EL (cell line): ENCODE measurements around the gene RNASE1.

ENCODE experiments used
- DNase-seq: peaks from one replicate; pipeline ENCODE4 v3.0.0-alpha.2; 2016

RNASE1 gene

DNA sequence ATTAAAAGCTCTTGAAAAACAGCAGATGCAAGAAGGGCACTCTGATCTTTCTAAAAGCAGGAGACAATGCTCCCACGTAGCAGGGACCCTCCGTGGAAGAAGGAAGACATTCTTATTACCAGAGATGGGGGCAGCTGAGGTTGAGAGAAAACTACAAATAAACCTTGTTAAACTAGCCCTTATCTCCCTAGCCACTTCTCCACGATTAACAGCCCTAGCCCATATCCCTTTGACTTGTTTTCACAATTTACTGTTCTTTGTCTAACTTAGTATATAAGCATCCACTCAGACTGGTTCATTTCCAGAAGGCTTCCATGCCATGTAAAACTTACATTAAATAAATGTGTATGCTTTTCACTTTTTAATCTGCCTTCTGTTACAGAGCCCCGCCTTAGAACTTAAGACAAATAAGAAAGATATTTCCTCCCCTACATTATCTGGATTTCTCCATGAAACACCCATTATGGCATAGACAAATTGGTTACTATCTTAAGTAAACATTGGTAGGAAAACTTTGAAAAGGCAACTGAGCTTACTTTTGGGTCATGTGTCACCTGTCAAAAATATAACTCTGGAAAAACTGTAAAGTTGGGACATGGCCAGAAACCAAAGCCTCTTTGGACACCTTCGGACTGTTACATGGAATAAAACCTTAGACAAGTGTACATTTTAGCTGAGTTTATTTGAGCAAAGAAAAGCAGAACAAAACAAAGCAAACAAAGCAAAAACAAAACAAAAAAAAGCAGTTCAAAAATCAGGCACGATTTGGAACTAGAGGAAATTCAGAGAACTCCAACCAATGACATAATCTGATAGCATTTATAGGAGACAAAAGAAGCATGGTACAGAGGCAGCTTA, 4.9 kb upstream of the RNASE1 start:
- DNase-seq = no peak

DNA sequence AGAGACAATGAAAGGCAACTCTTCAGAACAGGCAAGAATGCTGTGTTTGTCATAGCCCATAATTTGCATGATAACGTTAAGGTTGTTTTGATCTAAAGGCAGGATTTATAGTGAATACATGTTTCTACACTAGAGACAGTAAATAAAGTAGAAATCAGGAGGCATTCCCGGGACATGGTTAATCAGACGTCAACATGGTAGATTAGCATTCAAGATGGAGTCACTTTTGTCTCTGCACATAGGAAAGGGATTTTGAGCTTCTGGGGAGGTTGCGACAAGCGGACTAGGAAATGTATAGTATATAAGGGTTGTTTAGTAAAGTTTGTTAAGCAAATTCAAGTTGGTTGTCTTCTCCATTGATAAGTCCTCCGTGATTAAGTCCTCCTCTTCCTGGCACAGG, 2.8 kb upstream of the RNASE1 start:
- no peak for DNase-seq

DNA sequence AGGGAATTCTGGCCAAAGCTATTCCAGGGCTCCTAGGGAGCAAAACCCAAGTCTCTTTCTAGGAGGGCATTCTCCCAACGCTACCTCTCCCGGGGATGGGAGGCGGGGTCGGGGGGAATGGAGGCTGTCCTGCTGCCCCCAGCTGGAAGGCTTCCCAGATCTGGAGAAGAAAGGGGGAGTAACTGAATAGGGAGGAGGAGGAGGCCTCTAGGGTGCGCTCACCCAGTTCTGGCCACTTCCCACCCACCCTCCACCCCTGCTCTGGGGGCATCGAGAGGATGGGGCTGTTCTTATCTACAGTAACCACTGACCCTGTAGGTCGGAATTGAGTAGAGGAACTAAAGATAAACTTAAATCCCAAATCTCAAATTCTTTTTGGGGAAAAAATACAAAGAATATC, 579 bp upstream of the RNASE1 start:
- DNase-seq = no peak

DNA sequence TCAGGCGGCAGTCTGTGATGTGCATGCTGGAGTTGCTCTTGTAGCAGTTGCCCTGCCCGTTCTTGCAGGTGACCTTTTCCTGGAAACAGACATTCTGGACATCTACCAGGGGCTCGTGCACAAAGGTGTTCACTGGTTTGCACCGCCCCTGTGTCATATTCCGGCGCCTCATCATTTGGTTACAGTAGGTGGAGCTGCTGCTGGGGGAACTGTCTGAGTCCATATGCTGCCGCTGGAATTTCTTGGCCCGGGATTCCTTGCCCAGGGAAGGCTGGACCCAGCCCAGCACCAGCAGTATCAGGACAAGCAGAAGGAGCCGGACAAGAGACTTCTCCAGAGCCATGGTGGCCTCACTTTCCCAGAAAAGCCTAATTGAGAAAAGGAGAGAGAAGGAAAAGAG, 918 bp downstream of the RNASE1 start:
- no peak for DNase-seq

DNA sequence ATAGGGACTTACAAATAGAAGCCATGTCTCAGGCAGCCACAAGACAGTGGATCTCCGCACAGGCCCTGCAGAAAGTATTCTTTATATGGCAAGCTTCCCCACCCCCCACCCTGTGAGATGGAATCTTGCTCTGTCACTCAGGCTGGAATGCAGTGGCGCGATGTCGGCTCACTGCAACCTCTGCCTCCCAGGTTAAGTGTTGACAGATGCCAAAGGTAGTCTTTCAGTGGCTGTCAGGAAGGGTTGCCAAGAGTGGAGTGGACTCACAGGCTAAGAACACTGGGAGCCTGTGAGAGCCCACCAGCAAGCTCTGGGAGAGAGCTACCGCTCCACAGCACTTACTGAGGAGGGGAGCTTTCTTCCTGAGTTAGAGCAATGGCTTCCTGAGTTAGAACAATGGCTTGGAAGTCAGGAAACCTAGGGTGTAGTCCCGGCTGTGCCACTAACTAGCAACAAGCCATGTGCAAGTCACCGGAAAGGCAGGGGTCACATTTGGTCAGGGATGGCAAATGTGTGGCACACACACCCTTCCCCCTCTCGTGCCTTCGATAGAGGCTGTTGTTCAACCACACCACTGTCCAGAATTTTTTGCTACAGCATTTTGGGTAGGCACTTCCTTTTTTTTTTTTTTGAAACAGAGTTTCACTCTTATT, 2.6 kb downstream of the RNASE1 start:
- no peak for DNase-seq

DNA sequence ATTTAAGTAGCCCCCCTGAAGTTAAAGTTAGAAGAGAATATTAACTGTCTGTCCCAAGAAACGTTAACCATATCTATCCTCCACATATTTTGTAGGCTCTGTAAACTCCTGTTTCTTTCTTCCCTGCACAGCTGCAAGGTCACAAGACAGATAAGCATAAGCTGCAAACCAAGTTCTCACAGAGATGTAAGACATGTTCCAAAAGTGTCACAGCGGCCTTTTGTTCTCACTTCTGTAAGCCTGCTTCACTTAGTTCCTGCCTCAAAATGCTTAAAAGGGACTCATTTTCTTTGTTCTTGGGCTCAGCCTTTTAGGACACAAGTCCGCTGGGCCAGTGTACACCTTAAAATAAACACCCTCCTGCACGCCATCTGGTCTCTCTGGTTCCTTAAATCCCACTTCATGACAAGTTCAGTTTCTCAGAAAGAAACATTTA, 3.2 kb downstream of the RNASE1 start:
- no peak for DNase-seq

DNA sequence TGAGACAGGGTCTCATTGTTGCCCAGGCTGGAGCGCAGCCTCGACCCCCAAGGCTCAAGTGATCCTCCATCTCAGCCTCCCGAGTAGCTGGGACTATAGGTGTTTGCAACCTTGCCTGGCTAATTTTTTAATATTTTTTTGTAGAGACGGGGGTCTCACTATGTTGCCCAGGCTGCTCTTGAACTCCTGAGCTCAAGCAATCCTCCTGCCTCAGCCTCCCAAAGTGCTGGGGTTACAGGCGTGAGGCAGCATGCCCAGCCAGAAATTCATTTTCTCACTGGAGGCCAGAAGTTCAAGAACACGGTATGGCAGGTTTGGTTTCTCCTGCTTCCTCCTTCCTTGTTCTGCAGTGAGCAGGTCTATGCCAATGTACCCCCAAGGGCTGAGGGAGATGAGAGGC, 3.7 kb downstream of the RNASE1 start:
- no peak for DNase-seq

DNA sequence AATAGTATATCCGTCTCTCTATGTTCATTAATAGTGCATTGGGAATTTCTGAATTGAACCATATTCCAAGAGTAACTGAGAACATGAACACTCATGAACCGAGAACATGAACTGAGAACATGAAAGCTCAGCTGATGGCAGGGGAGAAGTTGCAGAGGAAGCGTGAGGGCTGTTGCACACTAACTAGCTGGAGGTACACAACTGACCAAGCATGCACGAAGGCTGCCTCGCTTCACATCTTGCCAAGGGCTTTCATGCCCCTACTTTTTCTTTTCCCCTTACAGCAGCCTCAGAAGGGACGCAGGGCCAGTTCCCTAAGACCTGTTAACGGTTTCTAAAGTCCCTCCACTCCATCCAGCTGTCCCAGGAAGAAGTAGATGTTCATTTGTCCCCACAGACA, 4.3 kb downstream of the RNASE1 start:
- no peak for DNase-seq

GRCh38 chr14:20797164-20797563, 5.5 kb downstream of the RNASE1 start:
- DNase-seq = no peak

GRCh38 chr14:20794644-20795369, 7.8 kb downstream of the RNASE1 start:
- DNase-seq = no peak

DNA sequence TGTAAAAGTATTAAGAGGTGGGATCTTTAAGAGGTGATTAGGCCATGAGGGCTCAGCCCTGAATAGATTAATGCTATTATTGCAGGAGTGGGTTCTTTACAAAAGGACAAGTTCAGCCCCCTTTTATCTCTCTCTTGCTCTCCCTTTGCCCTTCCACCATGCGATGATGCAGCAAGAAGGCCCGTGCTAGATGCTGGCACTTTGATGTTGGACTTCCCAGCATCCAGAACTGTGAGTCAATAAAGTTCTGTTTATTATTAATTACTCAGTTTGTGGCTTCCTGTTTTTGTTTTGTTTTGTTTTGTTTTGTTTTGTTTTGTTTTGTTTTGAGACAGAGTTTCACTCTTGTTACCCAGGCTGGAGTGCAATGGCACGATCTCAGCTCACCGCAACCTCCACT, 10.1 kb downstream of the RNASE1 start:
- no peak for DNase-seq

- DNase-seq = no peak
Observed at GRCh38 chr14:20791597-20791996, 11.0 kb downstream of the RNASE1 start.

DNA sequence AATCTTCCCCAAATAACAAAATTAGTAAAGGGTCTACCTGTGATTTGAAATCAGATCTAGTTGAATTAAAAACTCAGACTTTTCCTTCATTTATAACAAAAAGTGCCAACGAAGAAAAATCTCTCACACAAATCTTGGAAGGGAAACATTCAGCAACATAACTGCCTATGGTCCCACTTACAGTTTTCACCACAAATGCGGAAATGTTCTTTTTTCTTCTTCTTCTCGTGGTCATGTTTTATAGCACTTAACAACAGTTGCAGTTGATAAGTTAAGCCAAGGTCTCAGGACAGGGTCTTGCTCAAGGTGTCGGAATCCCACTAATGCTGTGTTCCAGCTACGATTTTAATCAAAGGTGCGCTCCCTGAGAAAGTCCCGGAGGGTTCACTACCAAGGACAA, 11.5 kb downstream of the RNASE1 start:
- no peak for DNase-seq

- DNase-seq = no peak
Observed at GRCh38 chr14:20790464-20791116, 12.1 kb downstream of the RNASE1 start.

DNA sequence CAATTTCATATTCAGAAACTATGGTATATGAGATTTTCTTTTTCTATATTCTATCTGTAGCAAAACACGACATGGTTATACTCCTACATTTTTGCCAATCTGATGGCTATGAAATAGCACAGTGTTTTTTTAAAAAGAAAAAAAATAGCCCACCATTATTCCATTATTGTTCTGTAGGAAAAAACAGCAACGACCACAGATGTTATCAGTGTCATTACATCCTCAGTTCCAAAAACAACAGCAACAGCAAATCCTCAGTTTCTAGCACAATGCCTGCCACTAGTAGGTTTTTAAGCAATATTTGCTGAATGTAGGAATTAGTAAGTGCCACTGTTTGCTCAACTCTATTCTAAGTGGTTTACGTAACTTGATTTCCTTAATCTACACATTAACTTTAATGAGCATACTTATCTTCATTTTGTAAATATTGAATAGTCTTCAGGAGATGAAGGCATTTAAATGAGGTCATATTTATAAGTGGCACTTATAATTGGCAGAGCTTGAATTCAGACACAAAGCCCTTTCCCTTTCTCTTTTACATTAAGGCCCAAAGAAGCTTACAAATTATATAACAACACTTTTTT, 13.3 kb downstream of the RNASE1 start:
- DNase-seq = no peak

DNA sequence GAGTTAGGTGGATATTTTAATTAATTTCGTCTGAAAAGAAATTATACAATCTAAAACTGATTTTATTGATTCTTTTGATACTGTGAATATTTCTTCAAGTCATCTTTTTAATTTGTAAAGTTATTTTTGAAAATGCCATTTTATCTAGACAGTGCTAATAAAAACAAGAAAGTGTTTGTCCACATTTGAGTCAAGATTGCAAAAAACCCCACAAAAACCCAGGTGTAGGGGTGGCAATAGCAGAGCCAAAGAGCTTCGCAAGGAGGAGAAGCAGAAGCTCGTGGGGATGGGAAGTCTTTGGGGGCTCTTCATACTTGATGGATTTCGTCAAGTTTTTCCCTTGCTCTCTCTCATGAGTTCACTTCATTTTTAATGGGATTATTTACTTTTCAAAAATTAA, 15.6 kb downstream of the RNASE1 start:
- DNase-seq = no peak

- DNase-seq = no peak
Observed at GRCh38 chr14:20782280-20782890, 20.3 kb downstream of the RNASE1 start.

DNA sequence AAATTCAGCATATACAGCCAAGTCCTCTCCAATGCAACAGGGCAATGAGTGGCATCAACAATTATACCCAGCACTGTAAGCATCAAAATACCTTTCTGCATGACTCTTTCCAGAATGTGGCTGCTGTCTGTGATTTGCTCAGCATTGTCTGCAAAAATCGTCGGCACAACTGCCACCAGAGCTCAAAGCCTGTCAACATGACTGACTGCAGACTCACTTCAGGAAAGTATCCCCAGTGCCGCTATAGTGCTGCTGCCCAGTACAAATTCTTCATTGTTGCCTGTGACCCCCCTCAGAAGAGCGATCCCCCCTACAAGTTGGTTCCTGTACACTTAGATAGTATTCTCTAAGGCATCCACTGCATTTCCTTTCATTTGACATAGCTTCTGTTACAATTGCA, 20.8 kb downstream of the RNASE1 start:
- DNase-seq = no peak

DNA sequence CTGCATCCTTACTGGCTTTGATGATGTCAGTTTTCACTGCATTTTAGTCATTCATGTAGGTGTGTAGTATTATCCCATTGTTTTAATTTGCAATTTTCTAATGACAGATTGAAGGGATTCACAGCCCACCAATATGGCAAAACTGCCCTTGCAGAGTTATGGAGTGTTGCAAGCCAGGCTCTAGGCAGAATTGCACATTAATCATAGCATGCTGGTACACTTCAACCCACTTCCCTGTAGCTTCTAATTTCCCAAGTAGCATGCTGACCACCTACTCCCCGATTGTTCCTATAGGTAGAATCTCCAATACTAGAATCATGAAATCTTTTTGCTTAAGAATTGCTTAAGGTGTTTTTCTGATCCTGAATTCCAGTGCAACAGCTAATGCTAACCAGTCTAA, 26.7 kb downstream of the RNASE1 start:
- DNase-seq = no peak

DNA sequence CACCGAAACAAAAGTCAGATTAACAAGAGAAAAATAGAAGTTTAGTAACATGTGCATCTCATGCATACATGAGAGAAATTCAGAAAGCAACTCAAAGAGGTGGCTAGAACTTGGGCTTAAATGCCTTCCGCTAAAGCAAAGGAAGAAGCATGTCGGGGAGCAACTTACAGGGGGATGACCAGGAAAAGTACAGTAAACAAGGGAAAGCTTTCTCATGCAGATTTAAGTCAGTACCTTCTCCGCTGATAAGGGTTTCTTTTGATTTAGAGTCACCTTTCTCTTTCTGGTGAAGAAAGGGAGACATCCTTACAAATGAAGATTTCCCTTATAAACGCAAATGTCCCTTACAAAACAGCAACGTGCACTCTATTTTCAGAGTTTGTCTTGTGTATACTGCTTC, 27.6 kb downstream of the RNASE1 start:
- DNase-seq = no peak

- DNase-seq = no peak
Observed at GRCh38 chr14:20774258-20774824, 28.3 kb downstream of the RNASE1 start.

DNA sequence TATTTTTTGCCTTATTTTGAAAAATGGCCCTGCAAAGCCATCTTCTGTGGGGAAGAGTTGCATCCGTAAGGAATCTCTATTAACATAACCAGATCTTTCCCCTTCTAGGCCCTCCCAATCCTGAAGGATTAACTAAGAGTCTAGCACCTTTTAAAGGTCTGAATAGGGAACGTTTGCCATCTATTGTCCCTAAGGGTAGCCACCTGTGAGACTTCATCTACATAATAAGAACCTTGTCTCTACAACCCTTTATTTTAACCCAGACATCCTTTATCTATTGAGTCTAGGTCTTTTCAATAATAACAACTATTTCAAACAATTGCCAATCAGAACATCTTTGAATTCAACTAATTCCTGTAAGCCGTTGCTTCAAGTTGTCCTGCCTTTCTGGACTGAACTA, 30.0 kb downstream of the RNASE1 start:
- no peak for DNase-seq
